Measurements from ENCODE around the gene RAB24.

Gene RAB24

DNA sequence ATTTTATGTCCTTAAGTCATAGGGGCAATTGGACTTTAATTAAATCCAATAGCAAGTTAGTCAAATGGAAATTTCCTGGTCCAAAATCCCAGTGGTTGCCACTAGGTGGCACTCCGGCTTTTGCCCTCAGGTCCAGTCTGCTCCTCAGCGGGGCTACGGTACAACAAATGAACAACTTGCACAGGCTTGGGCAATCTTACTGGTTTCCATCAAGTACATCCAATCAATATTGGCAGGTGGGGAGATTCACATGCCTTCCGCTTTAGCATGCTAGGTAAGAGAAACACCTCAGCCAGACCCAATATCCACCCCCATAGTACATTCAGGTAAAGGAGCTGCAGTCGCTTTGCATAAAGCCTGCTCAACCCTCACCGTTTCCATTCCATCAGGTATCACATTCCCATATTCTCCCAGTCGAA, 14.4 kb upstream of the RAB24 start:
- no peak overlapping the region for H3K4me2 ChIP-seq (ENCODE audit: low read depth, low read length, poor library complexity, severe bottlenecking)
- H3K9me3 ChIP-seq (ENCODE audit: insufficient read depth, low read length), result peaks cover 7% of the 10 kb centered on the region; the same call in 1 of the 2 replicates
- TF ChIP-seq CTCF (IDR thresholded peaks at IDR 0.05; ENCODE audit: insufficient read depth, low read length, poor library complexity, severe bottlenecking) (peak; percentile 89), EZH2phosphoT487 (conservative IDR thresholded peaks at IDR 0.05; ENCODE audit: low read length) (no peak)

GRCh38 chr5:177316005-177316404, 12.5 kb upstream of the RAB24 start:
- H3K4me2 ChIP-seq (ENCODE audit: low read depth, low read length, poor library complexity, severe bottlenecking), result no peak overlapping the region
- TF ChIP-seq CTCF (IDR thresholded peaks at IDR 0.05; ENCODE audit: insufficient read depth, low read length, poor library complexity, severe bottlenecking) (no peak), EZH2phosphoT487 (conservative IDR thresholded peaks at IDR 0.05; ENCODE audit: low read length) (no peak)
- H3K79me2 ChIP-seq (ENCODE audit: insufficient read depth, low read length), result no peaks in the 10 kb centered on the region
- no peak overlapping the region for H3K4me3 ChIP-seq (ENCODE audit: insufficient read depth, low read length, poor library complexity, severe bottlenecking)
- H3K27me3 ChIP-seq (ENCODE audit: low read length), result no peaks in the 10 kb centered on the region
- peaks cover 9% of the 10 kb centered on the region; the same call in 1 of the 2 replicates for H3F3A ChIP-seq (ENCODE audit: insufficient read depth)
- no peak overlapping the region for H2AFZ ChIP-seq (ENCODE audit: low read depth, low read length, severe bottlenecking)
- no peaks in the 10 kb centered on the region for H4K20me1 ChIP-seq (ENCODE audit: low read depth, low read length)
- H3K9me2 ChIP-seq (replicated peaks; ENCODE audit: insufficient read depth, low read length), result no peaks in the 10 kb centered on the region
- H3K36me3 ChIP-seq (ENCODE audit: low read length), result no peaks in the 10 kb centered on the region
- no peak overlapping the region for H3K9ac ChIP-seq (ENCODE audit: low read length)
- peaks cover 7% of the 10 kb centered on the region; the same call in 1 of the 2 replicates for H3K9me3 ChIP-seq (ENCODE audit: insufficient read depth, low read length)
- H3K27ac ChIP-seq (ENCODE audit: low read depth, low read length), result no peak overlapping the region

More for the DNA sequence above, 14.4 kb upstream of the RAB24 start:
- peaks cover 3% of the 10 kb centered on the region for H3F3A ChIP-seq (ENCODE audit: insufficient read depth)
- no peaks in the 10 kb centered on the region for H3K27me3 ChIP-seq (ENCODE audit: low read length)
- H4K20me1 ChIP-seq (ENCODE audit: low read depth, low read length), result no peaks in the 10 kb centered on the region
- H3K9ac ChIP-seq (ENCODE audit: low read length), result no peak overlapping the region
- no peak overlapping the region for H2AFZ ChIP-seq (ENCODE audit: low read depth, low read length, severe bottlenecking)
- H3K36me3 ChIP-seq (ENCODE audit: low read length), result no peaks in the 10 kb centered on the region
- no peaks in the 10 kb centered on the region for H3K9me2 ChIP-seq (replicated peaks; ENCODE audit: insufficient read depth, low read length)
- H3K4me3 ChIP-seq (ENCODE audit: insufficient read depth, low read length, poor library complexity, severe bottlenecking), result no peak overlapping the region
- no peak overlapping the region for H3K27ac ChIP-seq (ENCODE audit: low read depth, low read length)
- H3K79me2 ChIP-seq (ENCODE audit: insufficient read depth, low read length), result no peaks in the 10 kb centered on the region

DNA sequence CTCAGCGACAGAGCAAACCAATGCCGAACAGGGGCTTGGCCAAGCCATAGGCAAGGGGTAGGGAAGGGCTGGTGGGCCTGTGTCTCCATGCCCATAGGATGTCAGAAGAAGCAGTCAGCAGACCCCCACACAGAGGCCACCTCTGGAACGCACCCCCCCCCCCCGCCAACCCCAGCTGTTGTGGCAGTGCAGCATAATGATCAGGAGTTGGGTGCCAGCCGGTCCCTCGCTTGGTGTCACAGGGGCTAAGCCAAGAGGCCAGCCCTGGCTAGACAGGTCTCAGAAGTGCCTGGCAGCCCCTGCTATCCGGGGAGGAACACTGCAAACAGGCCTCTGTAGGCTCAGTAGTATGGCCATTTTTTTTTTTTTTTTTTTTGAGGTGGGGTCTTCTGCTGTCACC, 11.9 kb upstream of the RAB24 start:
- no peaks in the 10 kb centered on the region for H3K36me3 ChIP-seq (ENCODE audit: low read length)

More for the DNA sequence above, 11.9 kb upstream of the RAB24 start:
- no peak overlapping the region for H3K4me2 ChIP-seq (ENCODE audit: low read depth, low read length, poor library complexity, severe bottlenecking)
- H3K27ac ChIP-seq (ENCODE audit: low read depth, low read length), result no peak overlapping the region
- H3F3A ChIP-seq (ENCODE audit: insufficient read depth), result peaks cover 14% of the 10 kb centered on the region
- H3K4me3 ChIP-seq (ENCODE audit: insufficient read depth, low read length, poor library complexity, severe bottlenecking), result no peak overlapping the region
- H2AFZ ChIP-seq (ENCODE audit: low read depth, low read length, severe bottlenecking), result no peak overlapping the region
- H3K9me2 ChIP-seq (replicated peaks; ENCODE audit: insufficient read depth, low read length), result no peaks in the 10 kb centered on the region
- no peaks in the 10 kb centered on the region for H3K79me2 ChIP-seq (ENCODE audit: insufficient read depth, low read length)
- H3K9me3 ChIP-seq (ENCODE audit: insufficient read depth, low read length), result peaks cover 7% of the 10 kb centered on the region; the same call in 1 of the 2 replicates
- H3K27me3 ChIP-seq (ENCODE audit: low read length), result no peaks in the 10 kb centered on the region
- H4K20me1 ChIP-seq (ENCODE audit: low read depth, low read length), result 0 out of 2 replicates have a peak, but pooled peaks cover 2% of the 10 kb centered on the region
- TF ChIP-seq CTCF (IDR thresholded peaks at IDR 0.05; ENCODE audit: insufficient read depth, low read length, poor library complexity, severe bottlenecking), result no peak
- TF ChIP-seq EZH2phosphoT487 (conservative IDR thresholded peaks at IDR 0.05; ENCODE audit: low read length), result no peak
- no peak overlapping the region for H3K9ac ChIP-seq (ENCODE audit: low read length)

Data from SU-DHL-6 (cell line).